ENCODE data around the gene GATB.

The GATB gene

GRCh38 chr4:151712777-151713176 is 48.0 kb downstream of the GATB start:
- Histone ChIP-seq H3K9me3 (ENCODE audit: control insufficient read depth, low read depth, low read length) (no peaks in the 10 kb centered on the region), H3K9ac (ENCODE audit: low read length) (no peak overlapping the region), H3K36me3 (ENCODE audit: control insufficient read depth, low read depth, low read length) (no peaks in the 10 kb centered on the region), H3K4me1 (ENCODE audit: control insufficient read depth, low read depth, low read length) (no peaks in the 10 kb centered on the region), H3K27me3 (ENCODE audit: control insufficient read depth, insufficient read depth, low read length) (no peaks in the 10 kb centered on the region), H3K4me3 (ENCODE audit: low read length) (no peak overlapping the region), H3K27ac (ENCODE audit: low read length) (no peak overlapping the region)

GRCh38 chr4:151711646-151712045 is 49.2 kb downstream of the GATB start:
- Histone ChIP-seq H3K4me3 (ENCODE audit: low read length) (no peak overlapping the region), H3K9me3 (ENCODE audit: control insufficient read depth, low read depth, low read length) (no peaks in the 10 kb centered on the region), H3K4me1 (ENCODE audit: control insufficient read depth, low read depth, low read length) (no peaks in the 10 kb centered on the region), H3K27me3 (ENCODE audit: control insufficient read depth, insufficient read depth, low read length) (no peaks in the 10 kb centered on the region), H3K9ac (ENCODE audit: low read length) (no peak overlapping the region), H3K27ac (ENCODE audit: low read length) (no peak overlapping the region), H3K36me3 (ENCODE audit: control insufficient read depth, low read depth, low read length) (peaks cover 4% of the 10 kb centered on the region)

GRCh38 chr4:151709587-151709986 is 51.2 kb downstream of the GATB start:
- H3K4me3 ChIP-seq (ENCODE audit: low read length), result no peak overlapping the region
- no peaks in the 10 kb centered on the region for H3K27me3 ChIP-seq (ENCODE audit: control insufficient read depth, insufficient read depth, low read length)
- H3K27ac ChIP-seq (ENCODE audit: low read length), result no peak overlapping the region
- H3K4me1 ChIP-seq (ENCODE audit: control insufficient read depth, low read depth, low read length), result no peaks in the 10 kb centered on the region
- peaks cover 4% of the 10 kb centered on the region for H3K36me3 ChIP-seq (ENCODE audit: control insufficient read depth, low read depth, low read length)
- no peak overlapping the region for H3K9ac ChIP-seq (ENCODE audit: low read length)
- H3K9me3 ChIP-seq (ENCODE audit: control insufficient read depth, low read depth, low read length), result no peaks in the 10 kb centered on the region

- no peaks in the 10 kb centered on the region for H3K9me3 ChIP-seq (ENCODE audit: control insufficient read depth, low read depth, low read length)
- H3K27me3 ChIP-seq (ENCODE audit: control insufficient read depth, insufficient read depth, low read length), result no peaks in the 10 kb centered on the region
- no peak overlapping the region for H3K9ac ChIP-seq (ENCODE audit: low read length)
- peaks cover 4% of the 10 kb centered on the region for H3K36me3 ChIP-seq (ENCODE audit: control insufficient read depth, low read depth, low read length)
- H3K27ac ChIP-seq (ENCODE audit: low read length), result no peak overlapping the region
- no peak overlapping the region for H3K4me3 ChIP-seq (ENCODE audit: low read length)
- no peaks in the 10 kb centered on the region for H3K4me1 ChIP-seq (ENCODE audit: control insufficient read depth, low read depth, low read length)
These were observed 51.7 kb downstream of the GATB start for GRCh38 chr4:151709071-151709470.

- peaks cover 4% of the 10 kb centered on the region for H3K36me3 ChIP-seq (ENCODE audit: control insufficient read depth, low read depth, low read length)
- H3K27me3 ChIP-seq (ENCODE audit: control insufficient read depth, insufficient read depth, low read length), result no peaks in the 10 kb centered on the region
- no peaks in the 10 kb centered on the region for H3K9me3 ChIP-seq (ENCODE audit: control insufficient read depth, low read depth, low read length)
- no peaks in the 10 kb centered on the region for H3K4me1 ChIP-seq (ENCODE audit: control insufficient read depth, low read depth, low read length)
- no peak overlapping the region for H3K27ac ChIP-seq (ENCODE audit: low read length)
- no peak overlapping the region for H3K4me3 ChIP-seq (ENCODE audit: low read length)
- H3K9ac ChIP-seq (ENCODE audit: low read length), result no peak overlapping the region
These were observed 52.7 kb downstream of the GATB start for GRCh38 chr4:151708100-151708499.

- no peak overlapping the region for H3K9ac ChIP-seq (ENCODE audit: low read length)
- H3K9me3 ChIP-seq (ENCODE audit: control insufficient read depth, low read depth, low read length), result no peaks in the 10 kb centered on the region
- H3K27me3 ChIP-seq (ENCODE audit: control insufficient read depth, insufficient read depth, low read length), result no peaks in the 10 kb centered on the region
- H3K4me1 ChIP-seq (ENCODE audit: control insufficient read depth, low read depth, low read length), result no peaks in the 10 kb centered on the region
- H3K36me3 ChIP-seq (ENCODE audit: control insufficient read depth, low read depth, low read length), result peaks cover 4% of the 10 kb centered on the region
- no peak overlapping the region for H3K4me3 ChIP-seq (ENCODE audit: low read length)
- H3K27ac ChIP-seq (ENCODE audit: low read length), result no peak overlapping the region
These were observed 57.4 kb downstream of the GATB start for GRCh38 chr4:151703401-151703800.

- H3K4me3 ChIP-seq (ENCODE audit: low read length), result no peak overlapping the region
These were observed 58.6 kb downstream of the GATB start for GRCh38 chr4:151702256-151702655.

GRCh38 chr4:151700566-151701316 is 60.1 kb downstream of the GATB start:
- H3K36me3 ChIP-seq (ENCODE audit: control insufficient read depth, low read depth, low read length), result no peaks in the 10 kb centered on the region
- H3K27ac ChIP-seq (ENCODE audit: low read length), result no peak overlapping the region
- no peak overlapping the region for H3K4me3 ChIP-seq (ENCODE audit: low read length)
- no peaks in the 10 kb centered on the region for H3K9me3 ChIP-seq (ENCODE audit: control insufficient read depth, low read depth, low read length)
- no peaks in the 10 kb centered on the region for H3K27me3 ChIP-seq (ENCODE audit: control insufficient read depth, insufficient read depth, low read length)
- H3K9ac ChIP-seq (ENCODE audit: low read length), result no peak overlapping the region
- no peaks in the 10 kb centered on the region for H3K4me1 ChIP-seq (ENCODE audit: control insufficient read depth, low read depth, low read length)

More at GRCh38 chr4:151702256-151702655, 58.6 kb downstream of the GATB start:
- Histone ChIP-seq H3K4me1 (ENCODE audit: control insufficient read depth, low read depth, low read length) (no peaks in the 10 kb centered on the region), H3K36me3 (ENCODE audit: control insufficient read depth, low read depth, low read length) (no peaks in the 10 kb centered on the region), H3K9ac (ENCODE audit: low read length) (no peak overlapping the region), H3K27ac (ENCODE audit: low read length) (no peak overlapping the region), H3K9me3 (ENCODE audit: control insufficient read depth, low read depth, low read length) (no peaks in the 10 kb centered on the region), H3K27me3 (ENCODE audit: control insufficient read depth, insufficient read depth, low read length) (no peaks in the 10 kb centered on the region)

- Histone ChIP-seq H3K9ac (ENCODE audit: low read length) (no peak overlapping the region), H3K4me1 (ENCODE audit: control insufficient read depth, low read depth, low read length) (no peaks in the 10 kb centered on the region), H3K4me3 (ENCODE audit: low read length) (no peak overlapping the region), H3K27ac (ENCODE audit: low read length) (no peak overlapping the region), H3K9me3 (ENCODE audit: control insufficient read depth, low read depth, low read length) (no peaks in the 10 kb centered on the region), H3K27me3 (ENCODE audit: control insufficient read depth, insufficient read depth, low read length) (no peaks in the 10 kb centered on the region), H3K36me3 (ENCODE audit: control insufficient read depth, low read depth, low read length) (no peaks in the 10 kb centered on the region)
These were observed 62.6 kb downstream of the GATB start for GRCh38 chr4:151698213-151698612.

GRCh38 chr4:151694961-151695720 is 65.7 kb downstream of the GATB start:
- H3K4me1 ChIP-seq (ENCODE audit: control insufficient read depth, low read depth, low read length), result no peaks in the 10 kb centered on the region
- no peak overlapping the region for H3K9ac ChIP-seq (ENCODE audit: low read length)
- no peaks in the 10 kb centered on the region for H3K36me3 ChIP-seq (ENCODE audit: control insufficient read depth, low read depth, low read length)
- H3K9me3 ChIP-seq (ENCODE audit: control insufficient read depth, low read depth, low read length), result no peaks in the 10 kb centered on the region
- H3K27me3 ChIP-seq (ENCODE audit: control insufficient read depth, insufficient read depth, low read length), result no peaks in the 10 kb centered on the region
- H3K4me3 ChIP-seq (ENCODE audit: low read length), result no peak overlapping the region
- no peak overlapping the region for H3K27ac ChIP-seq (ENCODE audit: low read length)

- no peaks in the 10 kb centered on the region for H3K27me3 ChIP-seq (ENCODE audit: control insufficient read depth, insufficient read depth, low read length)
- no peaks in the 10 kb centered on the region for H3K4me1 ChIP-seq (ENCODE audit: control insufficient read depth, low read depth, low read length)
- H3K9ac ChIP-seq (ENCODE audit: low read length), result no peak overlapping the region
- no peaks in the 10 kb centered on the region for H3K9me3 ChIP-seq (ENCODE audit: control insufficient read depth, low read depth, low read length)
- no peaks in the 10 kb centered on the region for H3K36me3 ChIP-seq (ENCODE audit: control insufficient read depth, low read depth, low read length)
- no peak overlapping the region for H3K27ac ChIP-seq (ENCODE audit: low read length)
- no peak overlapping the region for H3K4me3 ChIP-seq (ENCODE audit: low read length)
These were observed 67.8 kb downstream of the GATB start for GRCh38 chr4:151692821-151693673.
